Right lung (tissue), 5 donors: ENCODE results near the gene RFC4. TPM values are rescaled to one million over a fixed set of nuclear protein-coding genes. Genes with fewer than 3 reads are reported as not detected.

Experiments
- DNase-seq, 2 donors: peaks; one replicate each; pipeline ENCODE4 v3.0.0-alpha.2; 2013
- polyA plus RNA-seq, 5 donors: library from polyadenylated mRNA; unstranded; fragments of 120-200 nt; gene quantifications; one replicate each; pipeline versions ENCODE4 v1.2.1 to v1.2.3, GENCODE V29; 2013; ENCODE audit warnings: inconsistent platforms in 1 of 5, low replicate concordance in 1 of 5; ENCODE audit not compliant: insufficient read length in 5 of 5, insufficient read depth in 1 of 5

RFC4 gene
- polyA plus RNA-seq, 5 donors = 40.7 to 56.6 (median 49.2) TPM

DNA sequence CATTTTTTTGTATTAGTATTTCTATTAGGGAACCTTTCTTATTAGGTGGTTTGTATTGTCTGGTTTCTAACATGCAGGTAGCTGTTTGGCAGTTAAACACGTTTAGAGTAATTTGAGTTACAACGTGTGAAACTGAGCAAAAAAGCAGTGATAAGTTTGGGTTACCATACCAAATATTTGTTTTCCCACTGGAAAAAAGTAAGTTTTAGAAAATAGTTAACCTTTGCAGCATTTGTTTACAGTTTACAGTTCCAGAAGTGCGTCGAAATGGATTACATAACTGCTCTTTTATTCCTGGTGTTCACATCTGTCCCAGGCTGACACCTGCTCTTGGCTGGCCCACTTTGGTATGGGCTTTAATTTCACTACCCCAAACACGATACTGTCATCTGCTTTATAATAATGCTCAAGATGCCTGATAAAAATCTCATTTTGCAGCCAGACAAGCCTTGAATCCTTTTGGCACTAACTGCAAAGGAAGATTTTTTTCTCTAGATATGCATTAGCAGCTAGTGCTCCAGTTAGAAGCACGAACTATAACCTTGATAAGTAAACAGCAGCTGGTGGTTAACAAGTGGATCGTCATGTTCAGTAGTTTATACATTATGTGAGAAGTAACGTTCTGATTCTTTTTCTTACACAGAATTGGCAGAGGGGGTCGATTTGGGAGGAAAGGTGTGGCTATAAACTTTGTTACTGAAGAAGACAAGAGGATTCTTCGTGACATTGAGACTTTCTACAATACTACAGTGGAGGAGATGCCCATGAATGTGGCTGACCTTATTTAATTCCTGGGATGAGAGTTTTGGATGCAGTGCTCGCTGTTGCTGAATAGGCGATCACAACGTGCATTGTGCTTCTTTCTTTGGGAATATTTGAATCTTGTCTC is 17.6 kb downstream of the RFC4 start:
- DNase-seq = no peak

DNA sequence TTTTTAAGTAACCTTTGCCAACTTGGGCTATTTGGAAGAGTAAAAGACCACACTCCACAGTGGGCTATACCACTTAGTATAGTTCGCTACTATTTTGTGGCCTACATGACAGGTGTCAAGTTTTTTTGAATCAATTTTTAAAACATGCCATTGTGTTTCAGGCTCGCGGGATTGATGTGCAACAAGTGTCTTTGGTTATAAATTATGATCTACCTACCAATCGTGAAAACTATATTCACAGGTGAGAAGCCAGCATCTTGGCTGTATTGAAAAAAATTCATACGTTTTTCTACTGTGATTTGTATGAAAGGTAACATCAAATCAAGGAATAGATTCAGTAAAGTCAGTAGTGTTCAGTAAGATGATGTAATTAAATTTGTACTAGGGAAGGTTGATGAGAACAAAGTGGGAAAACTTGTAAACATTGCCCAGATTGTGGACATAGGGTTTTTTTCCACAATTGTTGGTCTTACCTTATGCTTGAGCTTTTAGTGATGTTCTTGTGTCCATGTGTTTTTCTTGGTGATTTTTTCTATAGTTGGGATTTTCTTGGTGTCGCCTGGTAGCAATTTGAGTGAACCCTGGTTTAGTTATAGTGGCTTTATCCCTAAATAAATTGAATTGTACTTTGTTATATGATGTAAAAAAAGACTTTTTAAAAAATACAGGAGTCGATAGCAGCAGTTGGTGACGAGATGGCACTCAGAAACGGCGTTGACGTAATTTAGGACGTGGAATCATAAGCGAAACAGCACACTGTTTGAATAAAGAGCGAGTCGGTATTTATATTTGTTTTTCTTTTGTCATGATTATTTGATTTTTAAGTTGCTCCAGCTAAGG is 18.4 kb downstream of the RFC4 start:
- DNase-seq = no peak

DNA sequence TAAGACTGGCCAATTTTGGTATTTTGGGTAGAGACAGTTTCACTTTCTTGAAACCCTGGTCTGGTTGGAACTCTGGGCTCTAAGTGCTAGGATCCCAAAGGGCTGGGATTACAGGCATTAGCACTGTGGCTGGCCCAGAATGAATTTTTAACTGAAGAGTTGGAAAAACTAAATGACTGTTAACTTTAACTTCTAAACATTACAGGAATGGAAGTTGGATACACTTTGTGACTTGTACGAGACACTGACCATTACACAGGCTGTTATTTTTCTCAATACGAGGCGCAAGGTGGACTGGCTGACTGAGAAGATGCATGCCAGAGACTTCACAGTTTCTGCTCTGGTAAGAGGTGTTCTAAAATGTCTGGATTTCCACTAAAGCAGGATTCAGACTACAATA is 19.4 kb downstream of the RFC4 start:
- DNase-seq = no peak

DNA sequence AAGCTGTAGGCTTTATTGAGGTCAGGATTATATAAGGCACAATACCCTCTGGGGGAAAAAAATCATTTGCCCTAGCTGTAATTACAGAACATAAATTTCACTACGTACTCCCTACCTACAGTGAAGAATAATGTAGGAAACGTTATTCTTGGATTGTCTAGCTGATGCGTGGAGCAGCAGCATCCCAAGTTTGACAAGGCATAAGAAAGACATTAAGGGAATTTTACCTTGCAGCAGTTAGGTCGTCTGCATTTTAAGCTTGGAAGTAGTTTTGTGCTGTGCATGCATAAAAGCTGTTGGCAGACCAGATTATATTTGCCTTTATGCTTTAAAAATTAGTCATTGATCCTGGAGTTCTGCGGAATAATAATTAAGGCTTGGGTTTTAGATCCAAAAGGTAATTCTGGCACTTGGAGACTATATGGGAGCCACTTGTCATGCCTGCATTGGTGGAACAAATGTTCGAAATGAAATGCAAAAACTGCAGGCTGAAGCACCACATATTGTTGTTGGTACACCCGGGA is 20.7 kb downstream of the RFC4 start:
- DNase-seq = no peak

GRCh38 chr3:186784820-186785494 is 21.3 kb downstream of the RFC4 start:
- DNase-seq = no peak

GRCh38 chr3:186783731-186784515 is 22.4 kb downstream of the RFC4 start:
- DNase-seq = peak; percentile 83 to 85

GRCh38 chr3:186783058-186783730 is 23.1 kb downstream of the RFC4 start, which contains the start of gene EIF4A2:
Gene EIF4A2, plus strand, starts transcription at chr3:186783577. Its CDS starts 34 bp downstream, at chr3:186783611.
- DNase-seq = peak; percentile 92 to 93

GRCh38 chr3:186782542-186783057 is 23.7 kb downstream of the RFC4 start:
- no peak for DNase-seq

DNA sequence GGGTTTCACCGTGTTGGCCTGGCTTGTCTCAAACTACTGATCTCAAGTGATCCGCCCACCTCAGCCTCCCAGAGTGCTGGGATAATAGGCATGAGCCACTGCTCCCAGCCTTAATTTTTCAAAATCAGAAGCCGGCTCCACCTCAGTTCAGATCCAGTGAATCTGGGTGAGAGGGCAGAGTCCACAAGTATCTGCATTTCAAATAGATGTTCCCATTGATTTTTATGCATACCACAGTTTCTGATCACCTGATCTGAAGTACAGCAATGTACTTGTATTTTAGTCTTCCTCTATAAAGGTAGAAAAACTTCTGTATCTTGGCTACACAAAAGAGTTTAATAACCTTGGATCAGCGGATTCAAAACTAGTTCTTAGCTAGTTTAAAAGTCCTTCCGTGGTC is 27.1 kb downstream of the RFC4 start:
- DNase-seq = no peak

DNA sequence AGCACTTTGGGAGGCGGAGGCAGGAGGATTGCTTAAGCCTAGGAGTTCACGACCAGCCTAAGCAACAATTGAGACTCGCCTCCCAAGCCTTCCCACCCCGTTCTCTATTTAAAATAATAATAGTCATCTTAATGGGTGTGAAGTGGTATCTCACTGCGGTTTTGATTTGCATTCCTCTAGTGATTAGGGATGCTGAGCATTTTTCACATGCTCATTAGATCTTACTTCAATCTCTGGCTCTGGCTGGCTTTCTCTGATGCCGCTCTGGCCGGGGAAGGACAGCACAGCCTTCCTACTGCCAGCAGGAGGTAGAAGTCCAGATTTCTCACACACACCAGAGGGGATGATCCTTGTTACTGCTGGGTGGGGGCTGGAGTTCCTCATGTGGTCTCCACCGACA is 30.3 kb downstream of the RFC4 start:
- DNase-seq = no peak

DNA sequence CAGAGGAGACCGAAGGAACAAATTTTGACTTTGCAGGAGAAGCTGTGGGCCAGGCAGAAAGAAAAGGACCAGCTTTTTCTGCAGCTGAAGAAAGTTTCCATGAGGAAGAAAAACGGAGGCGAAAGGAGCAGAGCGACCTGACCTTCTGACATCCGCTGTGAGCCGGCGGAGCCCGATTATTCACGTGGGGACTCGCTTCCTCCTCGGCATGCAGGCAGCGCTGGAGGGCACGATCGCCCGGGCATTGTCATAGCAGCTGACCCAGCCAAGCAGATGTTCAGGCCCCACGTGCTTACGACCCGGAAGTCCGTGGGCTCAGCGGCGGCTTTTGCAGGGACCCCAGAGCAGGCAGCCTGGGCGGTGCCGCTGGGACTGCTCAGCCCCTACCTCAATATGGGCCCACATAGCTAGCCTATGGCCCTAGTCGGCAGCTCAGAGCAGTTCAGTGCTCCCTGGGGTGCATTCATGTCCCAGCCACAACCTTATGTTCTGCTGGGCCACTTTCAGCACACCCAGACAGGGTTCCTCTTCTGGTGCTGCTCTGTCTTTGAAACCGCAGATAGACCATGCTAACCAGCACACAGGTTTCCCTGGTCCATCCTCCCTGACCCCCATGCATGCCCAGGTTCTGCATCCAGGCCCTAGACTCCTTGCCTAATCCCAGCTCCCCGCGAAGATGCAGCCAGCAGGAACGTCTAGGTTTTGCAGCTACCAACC is 33.4 kb downstream of the RFC4 start:
- peak in 1 of 2 donors; percentile 31 for DNase-seq

GRCh38 chr3:186772281-186772694 is 34.0 kb downstream of the RFC4 start:
- DNase-seq = no peak

GRCh38 chr3:186760897-186761447 is 45.3 kb downstream of the RFC4 start:
- DNase-seq = no peak

GRCh38 chr3:186760141-186760833 is 46.0 kb downstream of the RFC4 start:
- DNase-seq = no peak

GRCh38 chr3:186759231-186759930 is 46.9 kb downstream of the RFC4 start:
- DNase-seq = no peak

- DNase-seq = no peak
Measured at GRCh38 chr3:186757686-186758220, 48.5 kb downstream of the RFC4 start.

DNA sequence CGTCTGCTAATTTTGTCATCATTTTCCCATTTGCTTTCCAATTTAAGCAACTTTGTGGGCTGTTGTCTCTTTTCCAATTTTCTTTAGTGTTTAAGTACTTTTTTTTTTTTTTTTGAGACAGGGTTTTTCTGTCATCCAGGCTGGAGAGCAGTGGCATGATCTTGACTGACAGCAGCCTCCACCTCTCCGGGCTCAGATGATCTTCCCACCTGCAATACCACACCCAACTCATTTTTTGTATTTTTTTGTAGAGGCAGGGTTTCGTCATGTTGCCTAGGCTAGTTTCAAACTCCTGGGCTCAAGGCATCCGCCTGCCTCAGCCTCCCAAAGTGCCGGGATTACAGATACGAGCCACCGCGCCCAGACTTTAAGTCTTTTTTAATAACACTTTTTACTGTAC is 49.1 kb downstream of the RFC4 start:
- no peak for DNase-seq

GRCh38 chr3:186754871-186755270 is 51.4 kb downstream of the RFC4 start:
- DNase-seq = no peak
